GM03348 (cell line): ENCODE measurements around the gene ANKRD11.
A peak's percentile ranks its signal among the peaks of the same experiment; 100 is the strongest.

ENCODE experiments used
- DNase-seq: peaks from one replicate; pipeline ENCODE4 v3.0.0; 2012; ENCODE audit warnings: low spot score

The ANKRD11 gene

DNA sequence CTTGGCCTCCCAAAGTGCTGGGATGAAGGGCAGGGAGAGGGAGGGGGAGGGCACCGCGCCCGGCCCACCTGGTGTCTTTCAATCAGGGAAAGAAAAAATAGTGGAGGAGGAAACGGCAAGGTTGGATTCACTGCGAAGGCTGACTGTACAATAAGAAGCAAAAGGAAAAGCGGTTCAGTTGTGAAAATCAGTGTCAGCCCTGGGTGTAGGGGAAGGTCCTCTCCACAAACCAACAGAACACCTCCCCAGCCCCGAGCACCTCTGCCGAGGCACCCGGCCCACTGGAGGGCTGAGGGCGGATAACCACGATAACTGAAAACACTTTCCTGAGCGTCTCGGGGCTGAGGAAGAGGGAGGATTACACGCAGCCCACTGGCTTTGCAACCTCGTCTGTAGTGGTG is 16.4 kb upstream of the ANKRD11 start:
- DNase-seq: no peak

GRCh38 chr16:89506113-89506504 is 15.7 kb upstream of the ANKRD11 start:
- DNase-seq: no peak

GRCh38 chr16:89505204-89506112 is 15.1 kb upstream of the ANKRD11 start:
- peak; percentile 35 for DNase-seq

DNA sequence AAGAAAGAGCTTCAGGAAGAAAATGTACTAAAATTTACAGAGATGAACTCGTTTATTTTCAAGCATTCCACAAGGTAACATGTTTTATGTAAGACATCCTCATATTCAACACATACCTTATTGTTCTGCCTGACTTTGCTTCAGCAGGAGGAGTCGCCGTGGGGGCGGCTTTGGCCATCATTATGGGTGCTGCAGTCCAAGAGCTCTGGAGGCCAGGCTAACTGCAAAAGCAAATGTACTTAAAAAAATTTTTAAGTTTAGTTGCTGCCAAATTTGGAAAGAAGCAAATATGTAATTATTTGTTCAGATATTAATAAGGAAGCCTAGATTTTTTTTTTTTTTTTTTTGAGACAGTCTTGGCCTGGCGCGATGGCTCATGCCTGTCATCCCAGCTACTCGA is 13.7 kb upstream of the ANKRD11 start:
- no peak for DNase-seq

- DNase-seq: no peak
Observed at GRCh38 chr16:89502081-89502843, 11.9 kb upstream of the ANKRD11 start.

DNA sequence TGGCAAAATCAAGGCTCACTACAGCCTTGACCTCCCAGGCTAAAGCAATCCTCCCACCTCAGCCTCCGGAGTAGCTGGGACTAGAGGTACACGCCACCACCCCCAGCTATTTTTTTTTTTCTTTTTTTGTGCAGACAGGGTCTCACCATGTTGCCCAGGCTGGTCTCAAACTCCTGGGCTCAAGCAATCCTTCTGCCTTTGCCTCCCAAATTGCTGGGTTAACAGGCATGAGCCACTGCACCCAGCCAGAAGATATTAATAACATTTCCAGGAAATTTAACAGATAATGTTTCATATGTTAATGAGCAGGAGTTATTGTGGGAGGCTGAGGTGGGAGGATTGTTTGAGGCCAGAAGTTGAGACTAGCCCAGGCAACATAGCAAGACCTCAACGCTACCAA is 9.4 kb upstream of the ANKRD11 start:
- DNase-seq: no peak

DNA sequence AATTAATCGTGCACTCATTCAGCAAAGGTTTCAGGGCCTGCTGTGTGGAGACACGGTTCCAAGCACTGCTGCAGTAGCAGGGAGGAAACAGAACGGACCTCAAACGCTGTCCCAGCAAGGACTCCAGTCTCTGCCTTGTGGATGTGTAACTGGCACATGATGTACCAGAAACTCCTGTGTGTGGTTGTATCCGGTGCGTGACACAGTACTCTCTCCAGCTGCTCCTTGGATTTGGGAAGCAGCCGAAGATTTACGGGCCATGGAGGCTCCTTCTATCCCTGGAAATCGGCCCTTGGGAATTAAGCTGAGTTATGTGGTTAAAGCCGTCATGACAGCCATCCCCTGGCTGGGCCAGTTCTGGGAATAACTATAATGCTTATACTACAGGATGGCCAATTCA is 8.5 kb upstream of the ANKRD11 start:
- no peak for DNase-seq

DNA sequence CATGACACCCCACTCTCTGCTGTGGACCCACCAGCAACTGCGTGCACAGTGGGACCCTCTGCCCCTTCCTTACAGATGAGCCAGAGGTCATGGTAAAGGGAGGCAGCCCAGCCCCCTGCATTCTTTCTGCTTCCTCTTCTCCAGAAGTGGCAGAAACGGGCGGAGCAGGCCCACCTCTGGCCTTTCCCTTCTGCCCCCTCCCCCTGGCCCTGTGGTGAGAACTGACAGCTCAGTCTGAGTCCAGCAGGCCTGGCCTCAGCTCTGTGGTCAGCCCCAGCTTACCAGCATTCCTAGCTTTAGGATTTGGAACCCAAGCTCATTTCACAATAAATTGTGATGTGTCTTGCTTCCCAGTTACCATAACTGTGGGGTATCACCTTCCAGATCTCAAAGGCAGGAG is 4.8 kb upstream of the ANKRD11 start:
- DNase-seq: peak; percentile 80

DNA sequence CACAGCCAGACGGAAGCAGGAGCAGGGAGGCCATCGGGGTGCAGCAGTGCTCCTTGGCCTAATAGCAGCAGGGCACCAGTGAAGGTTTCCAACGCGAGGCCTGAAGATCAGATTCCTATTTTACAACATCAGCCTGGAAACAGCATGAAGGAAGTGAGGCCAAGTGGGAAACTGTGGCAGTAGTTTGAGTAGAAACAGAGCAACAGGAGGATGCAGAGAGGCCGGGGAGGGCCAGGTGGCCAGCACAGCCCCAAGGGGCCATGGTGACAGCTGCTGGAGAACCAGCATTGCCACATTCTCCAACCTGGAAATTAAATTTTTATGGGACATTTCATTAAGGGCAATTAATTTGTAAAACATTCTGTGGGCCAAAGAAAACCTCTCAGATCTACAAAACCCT is 3.4 kb upstream of the ANKRD11 start:
- no peak for DNase-seq

DNA sequence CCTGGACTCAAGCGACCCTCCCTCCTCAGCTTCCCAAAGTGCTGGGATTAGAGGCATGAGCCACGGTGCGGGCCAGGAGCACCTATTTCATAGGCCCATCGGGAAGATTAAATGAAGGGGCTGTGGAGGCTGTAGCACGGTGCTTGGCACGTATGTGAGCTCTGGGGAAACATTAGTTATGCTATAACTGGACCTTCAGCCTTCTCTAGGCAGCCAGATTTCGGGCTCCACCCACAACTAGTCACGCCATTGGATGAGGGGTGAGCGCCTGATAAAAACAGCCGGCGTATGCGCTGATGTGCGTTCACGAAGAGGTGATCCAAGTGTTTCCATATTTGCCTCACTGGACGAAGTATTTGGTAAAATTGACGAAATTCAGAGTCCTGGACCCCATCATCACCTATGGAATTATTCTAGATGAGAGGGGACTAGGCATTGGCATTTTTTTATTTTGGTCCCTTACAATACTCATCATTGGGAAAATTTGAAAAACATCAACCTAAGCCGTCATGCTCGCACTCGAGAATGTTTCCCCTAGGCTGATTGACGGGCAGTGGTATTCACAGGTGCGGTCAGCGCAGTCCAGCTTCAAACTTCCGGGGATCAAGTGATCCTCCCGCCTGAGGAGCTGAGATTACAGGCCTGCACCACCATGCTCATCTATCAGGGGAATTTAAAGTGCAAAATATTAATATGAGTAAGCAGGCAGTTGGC is 1.8 kb upstream of the ANKRD11 start:
- DNase-seq: no peak

GRCh38 chr16:89491238-89491869 is 993 bp upstream of the ANKRD11 start:
- peak; percentile 39 for DNase-seq

DNA sequence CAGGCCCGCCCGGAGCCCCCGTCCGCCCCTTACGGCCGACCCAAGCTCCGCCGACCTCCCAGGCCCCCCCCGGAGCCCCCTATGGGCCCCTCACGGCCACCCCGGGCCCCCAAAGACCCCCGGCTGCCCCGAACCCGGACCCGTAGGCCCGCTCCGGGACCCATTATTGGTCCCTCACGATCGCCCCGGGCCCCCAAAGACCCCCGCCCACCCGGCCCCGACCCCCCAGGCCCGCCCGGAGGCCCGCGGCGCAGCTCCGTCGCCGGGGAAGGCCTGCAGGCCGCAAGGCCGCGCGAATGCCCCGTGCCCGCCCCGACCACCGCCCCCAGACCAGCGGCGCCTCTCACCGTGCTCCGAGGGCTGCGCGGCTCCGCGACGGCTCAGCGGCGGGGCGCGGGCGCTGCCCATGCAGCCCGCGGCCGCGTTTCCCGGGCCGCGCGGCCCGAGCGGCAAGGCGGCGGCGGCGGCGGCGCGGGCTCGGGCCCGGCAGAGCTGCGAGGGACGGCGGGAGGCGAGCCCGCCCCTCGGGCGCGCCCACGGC is 393 bp downstream of the ANKRD11 start:
- peak; percentile 18 for DNase-seq

DNA sequence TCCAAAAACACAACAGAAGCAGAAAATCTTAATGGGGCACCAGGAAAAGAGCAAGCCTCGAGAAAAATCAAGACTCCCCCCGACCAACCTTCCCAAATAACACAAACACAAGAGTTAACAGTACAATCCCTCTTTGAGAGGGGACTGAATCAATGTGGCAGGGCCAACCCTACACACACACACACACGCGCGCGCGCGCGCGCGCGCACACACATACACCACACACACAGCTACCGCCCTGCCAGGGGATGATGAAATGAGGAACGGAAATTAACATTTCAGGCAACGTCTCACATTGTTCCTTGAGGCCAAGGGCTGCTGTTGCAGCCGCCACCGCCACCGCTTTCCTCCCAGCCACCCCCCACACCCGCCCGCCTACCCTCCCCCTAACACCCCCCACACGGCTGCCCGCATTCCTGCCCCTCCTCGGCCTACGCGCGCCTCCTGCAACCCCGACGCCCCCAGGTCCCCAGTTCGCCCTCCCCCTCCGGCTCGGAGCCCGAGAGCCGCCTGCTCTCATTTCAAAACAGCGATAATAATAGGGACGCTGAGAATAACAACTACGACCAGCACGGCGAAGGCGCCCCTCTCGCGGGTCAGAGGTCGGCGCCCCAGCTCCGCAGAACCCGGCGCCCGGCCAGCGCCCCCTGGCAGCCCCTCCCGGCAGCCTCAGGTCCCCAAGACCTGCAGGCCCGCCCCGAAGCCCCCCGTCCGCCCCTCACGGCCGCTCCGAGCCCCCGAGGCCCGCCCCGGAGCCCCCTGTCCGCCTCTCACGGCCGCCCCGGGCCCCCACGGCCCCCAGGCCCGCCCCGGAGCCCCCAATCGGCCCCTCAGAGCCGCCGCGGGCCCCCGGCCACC is 1.1 kb downstream of the ANKRD11 start:
- peak; percentile 89 for DNase-seq

DNA sequence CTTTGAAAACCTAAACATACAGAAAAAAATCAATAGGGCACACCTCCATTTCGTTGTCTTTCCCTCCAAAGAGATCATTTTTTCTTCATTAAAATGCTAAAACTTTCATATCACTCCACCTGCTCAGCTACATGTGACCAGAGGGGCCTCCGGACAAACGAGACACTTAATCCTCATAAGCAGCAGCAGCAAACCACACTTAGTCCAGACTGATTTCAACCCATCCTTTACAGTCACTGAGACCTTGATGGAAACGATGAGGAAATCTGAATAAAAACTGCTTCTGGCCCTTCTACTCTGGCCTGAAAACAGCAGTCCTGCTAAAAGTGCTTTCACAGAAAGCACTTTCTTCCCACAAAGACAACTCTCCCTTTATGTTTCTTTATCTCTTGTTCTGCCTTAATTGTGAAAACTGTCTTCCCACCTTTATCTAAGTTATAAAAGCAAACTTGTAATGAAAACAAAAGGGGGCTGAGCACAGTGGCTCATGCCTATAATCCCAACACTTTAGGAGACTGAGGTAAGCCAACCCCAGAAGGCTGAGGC is 4.6 kb downstream of the ANKRD11 start:
- no peak for DNase-seq

GRCh38 chr16:89484923-89485679 is 5.3 kb downstream of the ANKRD11 start:
- DNase-seq: no peak

GRCh38 chr16:89484041-89484501 is 6.3 kb downstream of the ANKRD11 start:
- DNase-seq: no peak

DNA sequence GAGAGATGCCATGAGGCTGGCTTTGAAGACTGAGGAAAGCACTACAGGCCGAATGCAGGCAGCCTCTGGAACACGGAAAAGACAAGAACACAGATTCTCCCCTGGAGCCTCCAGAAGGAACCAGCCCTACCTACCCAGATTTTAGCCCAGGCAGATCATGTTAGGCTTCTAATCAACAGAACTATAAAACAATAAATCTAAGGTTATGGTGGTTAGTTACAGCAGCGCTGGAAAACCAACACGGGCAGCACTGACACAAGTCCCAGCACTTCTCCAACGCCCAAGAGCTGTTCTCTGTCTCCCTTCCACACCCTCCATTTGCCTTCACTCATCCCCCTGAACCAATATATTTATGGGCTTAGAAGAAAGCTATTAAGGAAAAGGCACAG is 7.5 kb downstream of the ANKRD11 start:
- DNase-seq: no peak

GRCh38 chr16:89482150-89482816 is 8.1 kb downstream of the ANKRD11 start:
- no peak for DNase-seq

DNA sequence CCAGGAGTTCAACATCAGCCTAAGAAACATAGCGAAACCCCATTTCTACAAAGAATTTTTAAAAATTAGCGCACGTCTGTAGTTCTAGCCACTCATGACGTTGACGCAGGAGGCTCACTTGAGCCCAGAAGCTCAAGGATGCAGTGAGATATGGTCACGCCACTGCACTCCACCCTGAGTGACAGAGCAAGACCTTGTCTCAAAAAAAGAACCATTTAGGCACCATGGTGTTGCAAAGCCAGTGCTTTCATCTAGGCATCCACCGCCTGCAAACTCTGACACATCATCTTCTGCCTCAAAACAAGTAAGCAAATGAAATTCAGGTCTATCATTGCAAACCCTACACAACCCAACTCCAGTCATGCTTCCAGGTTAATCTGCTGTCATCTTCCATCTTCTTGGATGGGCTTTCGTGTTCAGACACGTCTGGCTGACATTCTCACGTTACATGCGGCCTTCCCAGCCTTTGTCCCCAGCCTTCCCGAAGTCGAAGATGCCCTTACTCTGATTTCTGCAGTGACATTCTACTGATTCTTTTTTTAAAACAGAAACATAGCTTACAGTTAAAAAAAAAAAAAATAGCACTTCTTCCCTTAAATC is 8.9 kb downstream of the ANKRD11 start:
- no peak for DNase-seq
